Activated T-cell treated with anti-CD3 and anti-CD28 coated beads, Interleukin-2, amount 50 U/mL, for 4 hours (primary cell): ENCODE results near the gene ALG1. TPM values are rescaled to one million over a fixed set of nuclear protein-coding genes. Genes with fewer than 3 reads are reported as not detected.
"Not testable (repeated sequence)": the region's sequence is repeated elsewhere in the genome, so short reads cannot be mapped to it uniquely, and the experiment has no call there.

Source experiments
- ATAC-seq, 2 donors: fragments of 200-7000 bp; cut with Tn5 transposase; one replicate each; pipeline ENCODE4 v1.10.0; 2021
- DNase-seq: peaks from one replicate; pipeline ENCODE4 v3.0.0-alpha.2; 2020
- H3K27me3 Mint-ChIP-seq: one replicate; pipeline ENCODE4 v1.8.0; 2021; ENCODE audit warnings: low read depth, mixed read lengths
- H3K36me3 Mint-ChIP-seq: one replicate; pipeline ENCODE4 v1.8.0; 2022; ENCODE audit warnings: mixed read lengths; ENCODE audit not compliant: insufficient read depth
- H3K4me1 Mint-ChIP-seq: one replicate; pipeline ENCODE4 v1.8.0; 2021; ENCODE audit warnings: low read depth, mixed read lengths
- H3K4me3 Mint-ChIP-seq: one replicate; pipeline ENCODE4 v1.8.0; 2021; ENCODE audit warnings: mild to moderate bottlenecking, moderate library complexity, mixed read lengths
- H3K9me3 Mint-ChIP-seq: one replicate; pipeline ENCODE4 v1.8.0; 2021; ENCODE audit warnings: mixed read lengths
- total RNA-seq, 3 donors: library from RNA; stranded (reverse); gene quantifications; one replicate each; pipeline ENCODE4 v1.2.1, GENCODE V29; 2021

ALG1 gene
- total RNA-seq, 3 donors from 2014 or later: 51.7 to 59.1 (median 54.9) TPM

GRCh38 chr16:5077304-5077703 is 5.7 kb downstream of the ALG1 start:
- Mint-ChIP-seq H3K9me3 (no peaks in the 10 kb centered on the region), H3K36me3 (peaks cover 27% of the 10 kb centered on the region), H3K4me1 (peaks cover 16% of the 10 kb centered on the region), H3K27me3 (no peaks in the 10 kb centered on the region), H3K4me3 (no peak overlapping the region)
- no peak for DNase-seq
- no peak for ATAC-seq

GRCh38 chr16:5078626-5079025 is 7.0 kb downstream of the ALG1 start:
- DNase-seq: no peak
- Mint-ChIP-seq H3K4me3 (no peak overlapping the region), H3K27me3 (no peaks in the 10 kb centered on the region), H3K36me3 (peaks cover 25% of the 10 kb centered on the region), H3K4me1 (peaks cover 5% of the 10 kb centered on the region), H3K9me3 (no peaks in the 10 kb centered on the region)
- no peak for ATAC-seq

GRCh38 chr16:5080461-5080860 is 8.8 kb downstream of the ALG1 start:
- not testable (repeated sequence) for H3K9me3 Mint-ChIP-seq, H3K4me1 Mint-ChIP-seq, ATAC-seq, H3K4me3 Mint-ChIP-seq, DNase-seq, H3K27me3 Mint-ChIP-seq
- H3K36me3 Mint-ChIP-seq: peaks cover 33% of the 10 kb centered on the region

GRCh38 chr16:5080996-5081395 is 9.4 kb downstream of the ALG1 start:
- H3K27me3 Mint-ChIP-seq, H3K4me1 Mint-ChIP-seq, H3K9me3 Mint-ChIP-seq, ATAC-seq, DNase-seq, H3K4me3 Mint-ChIP-seq: not testable (repeated sequence)
- H3K36me3 Mint-ChIP-seq: peaks cover 29% of the 10 kb centered on the region

GRCh38 chr16:5083646-5084045 is 12.0 kb downstream of the ALG1 start:
- not testable (repeated sequence) for H3K4me1 Mint-ChIP-seq, DNase-seq, H3K4me3 Mint-ChIP-seq, H3K9me3 Mint-ChIP-seq, ATAC-seq, H3K27me3 Mint-ChIP-seq
- peaks cover 23% of the 10 kb centered on the region for H3K36me3 Mint-ChIP-seq

GRCh38 chr16:5084099-5084731 is 12.6 kb downstream of the ALG1 start:
- peaks cover 23% of the 10 kb centered on the region for H3K36me3 Mint-ChIP-seq
- not testable (repeated sequence) for H3K27me3 Mint-ChIP-seq, ATAC-seq, H3K9me3 Mint-ChIP-seq, DNase-seq, H3K4me3 Mint-ChIP-seq, H3K4me1 Mint-ChIP-seq

- H3K4me1 Mint-ChIP-seq, ATAC-seq, H3K4me3 Mint-ChIP-seq, H3K27me3 Mint-ChIP-seq, H3K9me3 Mint-ChIP-seq: not testable (repeated sequence)
- peak; percentile 43 for DNase-seq
- peaks cover 20% of the 10 kb centered on the region for H3K36me3 Mint-ChIP-seq
Observed at GRCh38 chr16:5084802-5085201, 13.2 kb downstream of the ALG1 start.

- not testable (repeated sequence) for ATAC-seq
- peaks cover 20% of the 10 kb centered on the region for H3K36me3 Mint-ChIP-seq
Observed at GRCh38 chr16:5085716-5086115, 14.1 kb downstream of the ALG1 start.

GRCh38 chr16:5088086-5088790 is 16.6 kb downstream of the ALG1 start:
- H3K36me3 Mint-ChIP-seq: peaks cover 16% of the 10 kb centered on the region
- not testable (repeated sequence) for H3K4me1 Mint-ChIP-seq, H3K27me3 Mint-ChIP-seq, DNase-seq, H3K4me3 Mint-ChIP-seq, H3K9me3 Mint-ChIP-seq, ATAC-seq

More at GRCh38 chr16:5085716-5086115, 14.1 kb downstream of the ALG1 start:
- not testable (repeated sequence) for H3K4me3 Mint-ChIP-seq, H3K27me3 Mint-ChIP-seq, H3K9me3 Mint-ChIP-seq, H3K4me1 Mint-ChIP-seq, DNase-seq

- peaks cover 14% of the 10 kb centered on the region for H3K36me3 Mint-ChIP-seq
- H3K4me1 Mint-ChIP-seq, H3K9me3 Mint-ChIP-seq, H3K27me3 Mint-ChIP-seq, ATAC-seq, DNase-seq, H3K4me3 Mint-ChIP-seq: not testable (repeated sequence)
Observed at GRCh38 chr16:5088936-5089335, 17.3 kb downstream of the ALG1 start.

GRCh38 chr16:5089911-5090555 is 18.4 kb downstream of the ALG1 start:
- not testable (repeated sequence) for H3K36me3 Mint-ChIP-seq, H3K4me1 Mint-ChIP-seq, ATAC-seq, H3K9me3 Mint-ChIP-seq, H3K4me3 Mint-ChIP-seq, DNase-seq, H3K27me3 Mint-ChIP-seq

- not testable (repeated sequence) for H3K27me3 Mint-ChIP-seq, H3K4me3 Mint-ChIP-seq, H3K9me3 Mint-ChIP-seq, H3K36me3 Mint-ChIP-seq, ATAC-seq, DNase-seq
- H3K4me1 Mint-ChIP-seq: peaks cover 15% of the 10 kb centered on the region
Observed at GRCh38 chr16:5090592-5090991, 18.9 kb downstream of the ALG1 start.

GRCh38 chr16:5093081-5093480 is 21.4 kb downstream of the ALG1 start:
- not testable (repeated sequence) for DNase-seq, H3K27me3 Mint-ChIP-seq, ATAC-seq, H3K9me3 Mint-ChIP-seq, H3K36me3 Mint-ChIP-seq, H3K4me3 Mint-ChIP-seq
- peaks cover 25% of the 10 kb centered on the region for H3K4me1 Mint-ChIP-seq

GRCh38 chr16:5093746-5094145 is 22.1 kb downstream of the ALG1 start:
- not testable (repeated sequence) for H3K9me3 Mint-ChIP-seq, DNase-seq, H3K4me3 Mint-ChIP-seq, H3K27me3 Mint-ChIP-seq, ATAC-seq, H3K36me3 Mint-ChIP-seq
- H3K4me1 Mint-ChIP-seq: peaks cover 26% of the 10 kb centered on the region
